GM08714 (cell line): ENCODE results near the gene CD2AP.

ENCODE experiments used
- H3K4me3 ChIP-seq: fragments of 200-500 bp; sonication (Bioruptor generic); 2 replicates; pipeline ENCODE4 v1.5.1; 2014; ENCODE audit warnings: mild to moderate bottlenecking, low read length, inconsistent platforms
- ZNF274 ChIP-seq: IDR thresholded peaks from 2 replicates; pipeline ENCODE4 v1.6.1; 2012; ENCODE audit warnings: mild to moderate bottlenecking, low read depth, low read length

CD2AP gene

DNA sequence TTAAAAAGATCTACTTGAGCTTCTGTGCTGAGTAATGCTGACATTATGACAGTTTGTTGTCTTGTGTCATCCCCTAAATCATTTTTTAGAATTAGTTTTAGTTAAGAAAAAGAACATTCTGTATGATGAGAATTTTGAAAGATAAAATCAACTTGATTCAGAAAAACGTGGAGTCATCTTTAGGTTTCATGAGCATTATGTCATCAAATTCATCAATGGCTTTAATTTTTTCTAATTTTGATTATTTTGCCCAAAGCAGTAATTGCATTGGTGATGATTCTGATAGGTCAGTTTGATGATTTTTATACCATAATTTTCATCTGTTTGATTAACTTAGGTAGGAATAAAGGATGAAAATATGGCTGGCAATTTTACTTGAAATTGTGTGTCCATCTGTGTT lies 194.2 kb downstream of the CD2AP start:
- H3K4me3 ChIP-seq, result no peak overlapping the region
- TF ChIP-seq ZNF274, result no peak

DNA sequence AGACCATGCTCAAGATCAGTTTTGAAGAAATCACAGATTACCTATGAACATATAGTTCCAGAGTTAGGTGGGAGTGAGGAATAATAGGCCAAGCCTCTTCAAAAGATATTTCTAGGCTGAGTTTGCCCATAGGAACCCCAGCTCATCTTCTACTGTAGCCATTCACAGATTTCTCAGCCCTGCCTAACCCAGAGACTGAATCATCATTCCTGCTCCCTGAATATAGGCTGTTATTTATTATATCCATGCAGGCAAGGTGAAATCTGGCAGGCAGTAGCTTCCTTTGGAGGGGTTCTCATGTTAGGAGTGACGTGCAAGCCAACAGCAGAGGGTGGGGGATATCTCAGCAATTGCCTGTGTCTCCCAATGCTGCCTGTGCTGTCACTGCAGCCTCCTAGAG lies 195.2 kb downstream of the CD2AP start:
- no peak overlapping the region for H3K4me3 ChIP-seq
- no peak for TF ChIP-seq ZNF274

- no peak overlapping the region for H3K4me3 ChIP-seq
- no peak for TF ChIP-seq ZNF274
Measured at GRCh38 chr6:47674673-47675072, 197.1 kb downstream of the CD2AP start.
